MG63 (cell line): ENCODE results near the gene KRT76. TPM values are rescaled to one million over a fixed set of nuclear protein-coding genes. Genes with fewer than 3 reads are reported as not detected.

ENCODE experiments used
- DNase-seq: peaks from one replicate; pipeline ENCODE4 v3.0.0-alpha.2; 2020
- H3K27me3 ChIP-seq: fragments of 250-450 bp; sonication (Bioruptor Pico); 2 replicates; pipeline ENCODE4 v1.5.1; 2020; ENCODE audit warnings: mild to moderate bottlenecking, moderate library complexity
- H3K36me3 ChIP-seq: fragments of 250-450 bp; sonication (Bioruptor Pico); 2 replicates; pipeline ENCODE4 v1.5.1; 2020; ENCODE audit warnings: mild to moderate bottlenecking, moderate library complexity
- H3K4me3 ChIP-seq: fragments of 250-450 bp; sonication (Bioruptor Pico); 2 replicates; pipeline ENCODE4 v1.5.1; 2020; ENCODE audit warnings: mild to moderate bottlenecking, moderate library complexity
- H3K9me3 ChIP-seq: fragments of 250-450 bp; sonication (Bioruptor Pico); 2 replicates; pipeline ENCODE4 v1.5.1; 2020; ENCODE audit warnings: mild to moderate bottlenecking, moderate library complexity
- total RNA-seq: library from RNA; depleted of rRNA; stranded (reverse); fragments of >200 nt; shearing (Covaris generic); gene quantifications from 2 replicates; pipeline ENCODE4 v1.2.3, GENCODE V29; 2014; ENCODE audit warnings: low replicate concordance

KRT76 gene
- total RNA-seq, 1 experiment from 2014 or later, result not detected

DNA sequence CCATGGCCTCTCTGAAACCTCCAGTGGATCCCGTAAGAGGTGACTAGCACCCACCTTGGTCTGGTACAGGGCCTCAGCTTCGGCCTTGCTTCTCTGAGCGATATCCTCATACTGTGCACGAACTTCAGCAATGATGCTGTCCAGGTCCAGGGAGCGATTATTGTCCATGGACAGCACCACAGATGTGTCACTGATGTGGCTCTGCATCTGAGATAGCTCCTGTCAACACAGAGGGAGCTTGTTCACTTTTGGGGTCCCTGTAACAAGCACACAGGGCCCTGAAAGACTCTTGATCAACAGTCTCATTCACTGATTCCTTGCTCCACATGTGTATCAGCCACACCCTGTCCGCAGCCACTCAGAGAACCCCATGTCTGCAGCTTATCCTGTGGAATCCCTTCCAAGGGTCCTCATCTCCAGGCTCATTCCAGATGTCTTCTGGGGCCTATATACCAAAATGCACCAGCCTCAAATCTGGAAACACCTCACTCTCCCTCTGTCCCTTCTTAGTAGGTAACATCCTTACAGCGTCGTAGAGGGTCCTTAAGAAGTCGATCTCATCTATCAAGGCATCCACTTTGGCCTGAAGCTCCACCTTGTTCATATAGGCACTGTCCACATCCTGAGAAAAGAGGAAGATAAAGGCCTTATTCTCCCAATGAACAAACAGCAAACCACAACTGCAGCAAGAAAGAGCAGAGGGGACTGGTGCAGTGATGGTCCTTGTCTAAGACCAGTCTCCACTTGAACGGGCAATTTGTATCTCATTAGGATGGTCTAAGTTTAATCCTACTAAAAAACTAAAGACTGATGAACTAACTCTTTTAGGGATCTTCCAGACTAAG lies 15.3 kb upstream of the KRT76 start:
- H3K4me3 ChIP-seq, result no peak overlapping the region
- no peaks in the 10 kb centered on the region for H3K27me3 ChIP-seq
- H3K9me3 ChIP-seq, result no peaks in the 10 kb centered on the region
- DNase-seq, result no peak
- H3K36me3 ChIP-seq, result no peaks in the 10 kb centered on the region

- DNase-seq, result no peak
- H3K27me3 ChIP-seq, result no peaks in the 10 kb centered on the region
- no peak overlapping the region for H3K4me3 ChIP-seq
Measured at GRCh38 chr12:52791271-52792184, 14.4 kb upstream of the KRT76 start.

GRCh38 chr12:52790427-52791270 lies 13.5 kb upstream of the KRT76 start:
- DNase-seq, result no peak
- Histone ChIP-seq H3K36me3 (no peaks in the 10 kb centered on the region), H3K4me3 (no peak overlapping the region), H3K27me3 (no peaks in the 10 kb centered on the region; the same call in 1 of the 2 replicates), H3K9me3 (no peaks in the 10 kb centered on the region)

More at GRCh38 chr12:52791271-52792184, 14.4 kb upstream of the KRT76 start:
- H3K36me3 ChIP-seq, result no peaks in the 10 kb centered on the region
- H3K9me3 ChIP-seq, result no peaks in the 10 kb centered on the region

GRCh38 chr12:52789637-52790426 lies 12.7 kb upstream of the KRT76 start:
- H3K27me3 ChIP-seq, result peaks cover 2% of the 10 kb centered on the region; the same call in 1 of the 2 replicates
- H3K4me3 ChIP-seq, result no peak overlapping the region
- H3K36me3 ChIP-seq, result no peaks in the 10 kb centered on the region
- DNase-seq, result no peak
- H3K9me3 ChIP-seq, result no peaks in the 10 kb centered on the region

DNA sequence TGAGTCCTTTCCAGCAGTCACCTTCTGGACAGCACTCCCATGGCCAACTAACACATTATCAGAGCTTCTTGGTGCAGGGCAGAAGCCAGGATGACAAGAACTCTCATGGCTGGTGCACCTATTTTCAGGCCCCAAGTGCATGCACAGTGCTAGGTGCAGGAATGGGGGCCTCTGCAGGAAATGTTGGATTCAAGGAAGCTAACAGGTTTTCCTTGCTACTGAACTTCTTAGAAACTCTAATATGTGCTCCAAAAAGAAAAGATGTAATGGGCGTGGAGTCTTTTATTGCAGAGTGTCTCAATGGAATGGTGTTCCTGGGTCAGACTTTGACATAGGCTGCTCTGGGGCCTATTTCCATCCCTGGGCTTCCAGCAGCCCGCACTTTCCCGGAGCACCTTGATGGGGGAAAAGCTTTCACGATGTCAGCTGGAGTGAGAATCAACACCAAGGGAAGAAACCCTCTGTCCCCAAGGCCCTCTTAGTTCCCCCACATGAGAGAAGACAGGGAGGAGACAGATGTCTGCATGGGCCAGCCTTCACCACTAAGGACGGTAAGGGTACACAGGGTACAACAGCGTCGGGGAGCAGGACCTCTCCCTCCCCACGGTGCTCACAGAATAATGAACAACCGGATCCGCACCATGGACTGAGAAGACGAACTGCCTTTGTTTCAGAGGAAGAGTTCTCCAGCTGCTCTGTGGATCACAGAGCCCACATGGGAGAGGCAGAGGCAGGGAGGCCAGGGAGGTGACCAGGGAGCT lies 11.9 kb upstream of the KRT76 start:
- no peaks in the 10 kb centered on the region for H3K9me3 ChIP-seq
- DNase-seq, result no peak
- no peaks in the 10 kb centered on the region for H3K36me3 ChIP-seq
- H3K4me3 ChIP-seq, result no peak overlapping the region
- H3K27me3 ChIP-seq, result peaks cover 2% of the 10 kb centered on the region; the same call in 1 of the 2 replicates

GRCh38 chr12:52788192-52788875 lies 11.2 kb upstream of the KRT76 start:
- Histone ChIP-seq H3K27me3 (peaks cover 2% of the 10 kb centered on the region), H3K9me3 (no peaks in the 10 kb centered on the region), H3K36me3 (no peaks in the 10 kb centered on the region), H3K4me3 (no peak overlapping the region)
- no peak for DNase-seq

DNA sequence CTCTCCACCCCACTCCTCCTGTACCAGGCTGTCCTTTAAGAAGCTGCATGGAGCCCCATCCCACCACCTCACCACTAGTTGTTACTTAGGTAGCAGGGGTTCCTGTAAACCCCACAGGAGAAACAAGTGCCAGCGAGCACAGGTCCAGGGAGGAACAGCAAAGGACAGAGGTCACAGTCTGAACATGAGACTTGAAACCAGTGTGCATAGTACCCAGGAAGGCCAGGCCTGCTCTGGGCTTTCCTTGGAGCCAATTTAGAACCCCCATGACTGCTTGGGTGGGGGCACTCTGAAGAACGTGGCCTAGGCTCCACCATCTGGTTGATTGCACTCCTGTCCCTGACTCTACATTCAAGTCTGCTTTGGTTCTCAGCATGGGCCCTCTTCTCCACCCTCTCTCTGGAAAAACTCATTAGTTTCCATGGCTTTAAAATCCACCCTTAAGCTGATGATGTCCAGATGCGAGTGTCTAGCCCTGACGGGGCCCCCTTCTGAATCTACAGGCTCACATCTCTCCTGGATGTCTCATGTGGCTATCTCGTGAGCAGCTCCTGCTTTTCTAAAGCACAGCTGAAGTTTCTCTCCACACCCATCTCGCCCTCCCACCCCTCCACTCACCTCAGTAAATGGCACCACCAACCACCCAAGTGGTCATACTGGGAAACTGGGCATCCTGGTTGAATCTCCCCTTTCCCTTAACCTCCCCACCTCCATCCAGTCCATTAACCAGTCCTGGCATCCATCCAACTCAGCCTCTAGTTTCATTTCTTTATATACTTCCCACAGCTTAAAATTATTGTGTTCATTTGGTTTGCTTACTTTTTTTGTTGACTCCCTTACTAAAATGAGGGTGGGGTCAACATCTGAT lies 10.4 kb upstream of the KRT76 start:
- DNase-seq, result no peak
- no peaks in the 10 kb centered on the region for H3K9me3 ChIP-seq
- no peak overlapping the region for H3K4me3 ChIP-seq
- no peaks in the 10 kb centered on the region for H3K36me3 ChIP-seq
- H3K27me3 ChIP-seq, result peaks cover 2% of the 10 kb centered on the region

DNA sequence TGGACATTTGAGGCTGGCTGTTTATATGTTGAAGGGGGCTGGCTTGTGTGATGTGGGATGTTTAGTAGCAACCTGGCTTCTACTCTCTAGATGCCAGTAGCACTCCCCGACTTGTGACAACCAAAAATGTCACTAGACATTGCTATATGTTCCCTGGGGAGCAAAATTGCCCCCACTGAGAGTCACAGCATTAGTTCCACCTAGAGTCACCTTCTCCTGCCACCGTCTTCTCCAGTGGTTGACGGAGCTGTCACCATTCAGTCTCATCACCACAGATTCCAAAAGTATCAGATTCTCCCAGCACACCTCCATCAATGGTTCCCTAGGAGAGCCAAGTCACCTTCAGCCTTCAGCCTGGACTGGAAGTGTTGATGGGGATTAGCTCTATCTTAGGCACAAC lies 7.8 kb upstream of the KRT76 start:
- H3K27me3 ChIP-seq, result peaks cover 2% of the 10 kb centered on the region
- no peak for DNase-seq
- no peaks in the 10 kb centered on the region for H3K36me3 ChIP-seq
- no peak overlapping the region for H3K4me3 ChIP-seq
- H3K9me3 ChIP-seq, result no peaks in the 10 kb centered on the region

DNA sequence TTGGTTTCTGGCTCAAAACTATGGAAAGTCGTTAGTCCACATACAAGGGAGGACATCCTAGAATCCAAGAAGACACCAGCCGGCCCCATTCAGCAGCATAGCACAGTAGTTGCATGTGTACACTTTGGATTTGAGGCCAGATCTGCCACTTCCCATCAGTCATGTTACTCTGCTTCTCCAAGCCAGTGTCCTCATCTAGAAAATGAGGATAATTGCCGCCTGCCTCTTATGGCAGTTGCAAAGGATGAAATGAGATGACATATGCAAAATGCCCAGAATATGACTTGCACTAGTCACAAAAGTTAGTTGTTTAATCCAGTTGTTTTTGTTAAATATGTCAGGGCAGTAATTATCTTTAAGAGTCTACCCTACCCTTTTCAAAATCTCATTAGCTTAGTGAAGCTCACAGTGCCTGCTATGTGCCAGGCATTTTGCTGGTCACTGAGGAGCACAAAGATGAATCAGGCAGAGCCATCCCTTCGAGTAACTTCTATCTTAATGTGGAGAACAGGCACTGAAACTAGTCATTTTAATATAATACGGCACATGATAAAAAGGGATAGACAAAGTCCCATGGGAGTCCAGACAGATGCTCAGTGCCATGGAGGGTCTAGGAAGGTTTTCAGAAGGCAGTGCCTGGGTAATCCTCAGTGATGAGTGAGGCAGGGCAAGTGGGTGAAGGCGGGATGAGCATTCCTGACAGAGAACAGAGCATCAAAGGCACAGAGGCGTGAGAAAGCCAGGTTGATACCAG lies 6.6 kb upstream of the KRT76 start:
- Histone ChIP-seq H3K4me3 (no peak overlapping the region), H3K36me3 (no peaks in the 10 kb centered on the region), H3K9me3 (no peaks in the 10 kb centered on the region), H3K27me3 (peaks cover 4% of the 10 kb centered on the region)
- DNase-seq, result no peak

DNA sequence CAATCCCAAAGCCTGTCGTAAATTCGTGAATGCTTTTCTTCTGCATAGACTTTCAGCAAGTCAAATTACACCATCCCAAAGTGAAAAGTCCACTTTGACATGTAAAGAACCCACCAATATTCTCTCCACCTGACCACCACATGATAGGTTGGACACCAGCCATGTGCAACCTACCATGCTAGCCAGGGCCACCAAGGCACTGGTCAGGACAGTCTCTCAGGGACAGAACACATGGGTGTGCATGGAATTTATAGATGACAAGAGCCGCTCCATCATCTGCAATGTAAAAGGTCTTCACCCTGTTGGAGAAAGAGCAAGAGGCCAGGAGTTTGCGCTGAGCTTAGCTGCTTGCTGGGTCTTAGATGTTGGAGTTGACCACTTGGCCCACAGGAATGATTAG lies 5.4 kb upstream of the KRT76 start:
- Histone ChIP-seq H3K9me3 (no peaks in the 10 kb centered on the region), H3K27me3 (peaks cover 4% of the 10 kb centered on the region), H3K4me3 (no peak overlapping the region), H3K36me3 (no peaks in the 10 kb centered on the region)
- no peak for DNase-seq

DNA sequence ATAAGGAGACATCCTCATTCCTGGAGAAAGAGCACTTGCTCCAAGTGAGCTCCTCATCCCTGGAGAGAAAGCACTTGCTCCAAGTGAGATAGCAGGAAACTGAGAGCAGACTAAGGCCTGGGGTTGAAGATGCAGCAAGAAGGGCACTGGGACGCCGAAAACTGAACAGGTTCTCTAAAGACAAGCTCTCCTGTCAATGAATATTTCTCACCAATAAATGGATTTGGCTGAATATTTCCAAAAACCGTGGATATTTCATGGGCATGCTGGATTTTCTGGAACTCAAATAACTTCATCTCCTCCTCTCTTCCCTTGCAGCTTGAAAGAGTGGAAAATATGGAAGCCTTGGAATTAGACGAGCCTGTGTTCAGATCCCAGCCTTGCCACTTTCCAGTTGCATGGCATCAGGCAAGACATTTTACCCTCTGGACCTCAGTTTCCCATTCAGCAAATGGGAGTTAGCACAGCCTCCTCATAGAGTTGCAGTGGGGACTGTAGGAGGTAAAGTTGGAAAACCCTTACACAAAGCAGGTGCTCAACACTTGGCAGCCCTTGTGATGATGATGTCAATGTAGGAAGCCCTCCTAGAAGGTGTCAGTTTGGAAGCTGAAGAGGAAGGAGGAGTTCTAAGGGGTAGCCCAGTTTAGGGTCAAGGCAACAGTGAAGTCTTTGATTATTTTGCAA lies 4.4 kb upstream of the KRT76 start:
- peaks cover 4% of the 10 kb centered on the region for H3K27me3 ChIP-seq
- H3K4me3 ChIP-seq, result no peak overlapping the region
- DNase-seq, result no peak
- H3K36me3 ChIP-seq, result no peaks in the 10 kb centered on the region
- no peaks in the 10 kb centered on the region for H3K9me3 ChIP-seq

DNA sequence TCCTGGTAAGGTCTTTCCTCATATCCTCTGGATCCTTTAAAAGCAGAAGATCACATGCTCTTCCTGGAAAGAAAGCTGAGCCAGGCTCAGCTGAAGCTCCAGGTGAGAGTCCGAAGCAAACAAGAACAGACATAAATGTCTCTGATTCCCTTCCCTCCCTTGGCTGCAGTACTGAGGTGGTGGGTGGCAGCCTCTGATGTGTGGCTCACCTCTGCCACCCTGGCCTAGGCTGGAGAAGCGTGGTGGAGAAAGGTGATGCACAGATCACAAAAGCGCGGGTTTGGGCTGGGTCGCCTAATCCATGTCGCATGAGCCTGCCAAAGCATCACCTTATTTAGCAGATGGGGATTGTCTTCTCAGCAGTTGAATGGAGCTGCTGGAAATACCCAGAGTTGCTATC lies 2.8 kb upstream of the KRT76 start:
- no peak overlapping the region for H3K4me3 ChIP-seq
- H3K27me3 ChIP-seq, result peaks cover 3% of the 10 kb centered on the region
- H3K36me3 ChIP-seq, result no peaks in the 10 kb centered on the region
- DNase-seq, result no peak
- H3K9me3 ChIP-seq, result no peaks in the 10 kb centered on the region

- no peak overlapping the region for H3K4me3 ChIP-seq
- no peak for DNase-seq
- H3K36me3 ChIP-seq, result no peaks in the 10 kb centered on the region
- H3K9me3 ChIP-seq, result no peaks in the 10 kb centered on the region
- H3K27me3 ChIP-seq, result peaks cover 2% of the 10 kb centered on the region; the same call in 1 of the 2 replicates
Measured at GRCh38 chr12:52778833-52779232, 1.7 kb upstream of the KRT76 start.
